Measurements from ENCODE around the gene MXD1. TPM values are rescaled to one million over a fixed set of nuclear protein-coding genes. Genes with fewer than 3 reads are reported as not detected.

Gene MXD1
- total and polyA plus RNA-seq, 9 of the 15 experiments (the other 6 are each of a cell fraction or from before 2014, with no cell fraction given) = 6.7 to 35.9 (median 11.0) TPM

GRCh38 chr2:69932596-69932922, 17.6 kb downstream of the MXD1 start:
- Histone ChIP-seq H3K9ac (ENCODE audit: insufficient read depth in 1 of 2, low read depth in 2 of 2, low read length in 2 of 2) (no peak overlapping the region), H2AFZ (ENCODE audit: low read depth, low read length) (no peak overlapping the region), H3K4me1 (replicated peaks in 1 of 2; ENCODE audit: control insufficient read depth in 2 of 2, insufficient read depth in 2 of 2, low read length in 2 of 2) (peaks cover 4 to 26% of the 10 kb centered on the region in 2 experiments; a peak in 3 of 5 replicates), H4K20me1 (replicated peaks; ENCODE audit: control insufficient read depth, insufficient read depth, low read length) (no peaks in the 10 kb centered on the region), H3K4me2 (ENCODE audit: insufficient read depth, low read length) (no peak overlapping the region), H3K9me3 (replicated peaks; ENCODE audit: control insufficient read depth, insufficient read depth, low read depth, low read length) (no peaks in the 10 kb centered on the region), H3K36me3 (ENCODE audit: control insufficient read depth, insufficient read depth, low read length) (peaks cover 73% of the 10 kb centered on the region), H3K27me3 (ENCODE audit: control insufficient read depth in 2 of 2, insufficient read depth in 2 of 2, low read length in 2 of 2) (no peaks in the 10 kb centered on the region), H3K27ac (ENCODE audit: extremely low read depth, low read depth, low read length) (no peak overlapping the region), H3K79me2 (ENCODE audit: control insufficient read depth, insufficient read depth, low read length) (peaks cover 21% of the 10 kb centered on the region; the same call in 2 of the 3 replicates), H3K9me1 (ENCODE audit: control insufficient read depth, insufficient read depth, low read length) (peaks cover 6% of the 10 kb centered on the region), H3K4me3 (no peak overlapping the region)
- WGBS (ENCODE audit: insufficient coverage, low coverage, missing lambda C conversion rate) = 78% methylated on average over 1 of the region's 1 CpG
- CTCF ChIA-PET (ENCODE audit: low intra/inter-chr PET ratio) = no interaction called here
- no TSS peak for BruUV-seq (replicated peaks)
- TF ChIP-seq SIN3A (IDR thresholded peaks at IDR 0.05; ENCODE audit: borderline replicate concordance in 2 of 2, control insufficient read depth in 1 of 2, low read depth in 2 of 2, low read length in 2 of 2) = no peak
- no peak for TF ChIP-seq ZNF140 (CRISPR knock-in tag; IDR thresholded peaks at IDR 0.05)
- no peak for TF ChIP-seq KDM1A (IDR thresholded peaks at IDR 0.05)
- no peak for TF ChIP-seq HMG20B (CRISPR knock-in tag; IDR thresholded peaks at IDR 0.05)
- TF ChIP-seq SMARCC2 (IDR thresholded peaks at IDR 0.05; ENCODE audit: low read depth) = no peak
- no peak for TF ChIP-seq ETS1 (conservative IDR thresholded peaks at IDR 0.05; ENCODE audit: control insufficient read depth, low read depth, low read length)
- no peak for TF ChIP-seq HNRNPK (IDR thresholded peaks at IDR 0.05; ENCODE audit: low read depth, low read length, poor library complexity, severe bottlenecking)
- no peak for TF ChIP-seq SP1 (CRISPR knock-in tag; IDR thresholded peaks at IDR 0.05)
- TF ChIP-seq ILF3 (IDR thresholded peaks at IDR 0.05; ENCODE audit: borderline replicate concordance) = no peak
- no peak for TF ChIP-seq USF1 (CRISPR knock-in tag; IDR thresholded peaks at IDR 0.05)
- TF ChIP-seq ESRRB (CRISPR knock-in tag; IDR thresholded peaks at IDR 0.05; ENCODE audit: borderline replicate concordance) = no peak
- TF ChIP-seq FOXJ2 (tag; IDR thresholded peaks at IDR 0.05) = no peak
- TF ChIP-seq CHAMP1 (IDR thresholded peaks at IDR 0.05) = no peak
- TF ChIP-seq SNIP1 (IDR thresholded peaks at IDR 0.05; ENCODE audit: low read depth) = no peak
- TF ChIP-seq TAF7 (tag; IDR thresholded peaks at IDR 0.05) = no peak
- no peak for TF ChIP-seq POLR2G (IDR thresholded peaks at IDR 0.05; ENCODE audit: low read depth, low read length)
- TF ChIP-seq ARNT (IDR thresholded peaks at IDR 0.05) = no peak
- no peak for TF ChIP-seq ZNF324 (CRISPR knock-in tag; IDR thresholded peaks at IDR 0.05)
- TF ChIP-seq ZNF184 (CRISPR knock-in tag; IDR thresholded peaks at IDR 0.05) = no peak
- DNase-seq (ENCODE audit: extremely low read depth in 1 of 4, low spot score in 3 of 4) (no peak), ATAC-seq (no peak), FAIRE-seq (no peak)
- in situ Hi-C loops (cut with MboI) (no loop called here), intact Hi-C loops (cut with micrococcal nuclease) (loop anchor here (5.0 kb wide), 3 partner anchors 45 to 210 kb away; no protein-coding TSS in a partner anchor)
- POLR2A ChIA-PET = interaction anchor here (0.8 to 8.8 kb wide), 8 partner anchors 13 to 151 kb away, joined by 3 to 107 read pairs (median 4); partner anchors contain the start of gene MXD1

Measured in K562 (cell line).